Endothelial cell (in vitro differentiated cells): Measurements from ENCODE around the gene ABO. TPM values are rescaled to one million over a fixed set of nuclear protein-coding genes. Genes with fewer than 3 reads are reported as not detected.
"Not testable (repeated sequence)": the region's sequence is repeated elsewhere in the genome, so short reads cannot be mapped to it uniquely, and the experiment has no call there.

ENCODE experiments used
- DNase-seq: peaks from one replicate; pipeline ENCODE4 v3.0.0; 2021; ENCODE audit warnings: low spot score
- H3K27ac Mint-ChIP-seq: one replicate; pipeline ENCODE4 v1.8.0; 2021; ENCODE audit warnings: mixed read lengths, inconsistent platforms; ENCODE audit not compliant: unreplicated experiment
- H3K27me3 Mint-ChIP-seq: one replicate; pipeline ENCODE4 v1.8.0; 2021; ENCODE audit warnings: mild to moderate bottlenecking, moderate library complexity, mixed read lengths, inconsistent platforms; ENCODE audit not compliant: unreplicated experiment
- H3K36me3 Mint-ChIP-seq: one replicate; pipeline ENCODE4 v1.8.0; 2021; ENCODE audit warnings: mild to moderate bottlenecking, low read depth, mixed read lengths, inconsistent platforms; ENCODE audit not compliant: unreplicated experiment
- H3K4me1 Mint-ChIP-seq: one replicate; pipeline ENCODE4 v1.8.0; 2021; ENCODE audit warnings: mild to moderate bottlenecking, mixed read lengths, inconsistent platforms; ENCODE audit not compliant: unreplicated experiment
- H3K4me3 Mint-ChIP-seq: one replicate; pipeline ENCODE4 v1.8.0; 2021; ENCODE audit warnings: mild to moderate bottlenecking, mixed read lengths, inconsistent platforms; ENCODE audit not compliant: unreplicated experiment
- H3K9me3 Mint-ChIP-seq: one replicate; pipeline ENCODE4 v1.8.0; 2021; ENCODE audit warnings: mixed read lengths, inconsistent platforms; ENCODE audit not compliant: unreplicated experiment
- CTCF ChIP-seq: fragments of 200-600 bp; sonication (generic); IDR thresholded peaks from one replicate; pipeline ENCODE4 v1.5.0; 2021; ENCODE audit warnings: antibody characterized with exemption; ENCODE audit not compliant: unreplicated experiment
- total RNA-seq: library from RNA; stranded (reverse); fragmentation: NEBNext Ultra II Directional; extraction: Animal tissue kit (Norgen Biotek cat#: 25700); gene quantifications from one replicate; pipeline ENCODE4 v1.2.1, GENCODE V29; 2021; ENCODE audit not compliant: unreplicated experiment

The ABO gene
- total RNA-seq, 1 donor from 2014 or later: 1.4 TPM

GRCh38 chr9:133208171-133208879 is 66.7 kb downstream of the ABO start:
- H3K27ac Mint-ChIP-seq, DNase-seq: not testable (repeated sequence)

DNA sequence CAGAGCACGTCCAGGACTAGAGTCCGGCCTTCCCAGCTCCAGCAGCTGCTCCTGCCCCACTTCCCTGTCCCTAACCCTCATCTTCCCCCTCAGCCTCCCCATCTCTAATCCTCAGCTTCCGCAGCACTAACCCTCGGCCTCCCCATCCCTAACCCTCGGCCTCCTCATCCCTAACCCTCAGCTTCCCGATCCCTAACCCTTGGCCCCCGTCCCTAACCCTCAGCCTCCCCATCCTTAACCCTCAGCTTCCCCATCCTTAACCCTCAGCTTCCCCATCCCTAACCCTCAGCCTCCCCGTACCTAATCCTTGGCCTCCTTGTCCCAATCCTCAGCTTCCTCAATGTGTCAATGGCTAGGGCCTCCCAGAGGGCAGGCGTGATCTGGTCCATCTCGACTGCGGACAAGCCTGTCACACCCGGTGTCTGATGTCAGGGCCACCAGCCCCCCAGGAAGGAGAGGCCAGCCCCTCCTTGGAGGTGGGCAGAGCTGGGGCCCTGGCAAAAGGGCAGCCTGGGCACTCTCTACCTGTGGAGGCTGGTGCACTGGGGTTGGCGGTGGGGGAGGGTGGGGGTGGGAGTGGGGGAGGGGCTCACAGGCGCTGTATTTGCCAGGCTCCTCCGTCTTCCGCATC is 67.3 kb downstream of the ABO start:
- Mint-ChIP-seq H3K27me3 (peaks cover 12% of the 10 kb centered on the region), H3K9me3 (no peaks in the 10 kb centered on the region), H3K36me3 (no peaks in the 10 kb centered on the region), H3K4me1 (no peaks in the 10 kb centered on the region), H3K4me3 (no peak overlapping the region), H3K27ac (no peak overlapping the region)
- TF ChIP-seq CTCF: no peak
- DNase-seq: no peak

More at GRCh38 chr9:133208171-133208879, 66.7 kb downstream of the ABO start:
- not testable (repeated sequence) for H3K9me3 Mint-ChIP-seq, H3K36me3 Mint-ChIP-seq, H3K4me3 Mint-ChIP-seq, H3K4me1 Mint-ChIP-seq
- peaks cover 11% of the 10 kb centered on the region for H3K27me3 Mint-ChIP-seq

DNA sequence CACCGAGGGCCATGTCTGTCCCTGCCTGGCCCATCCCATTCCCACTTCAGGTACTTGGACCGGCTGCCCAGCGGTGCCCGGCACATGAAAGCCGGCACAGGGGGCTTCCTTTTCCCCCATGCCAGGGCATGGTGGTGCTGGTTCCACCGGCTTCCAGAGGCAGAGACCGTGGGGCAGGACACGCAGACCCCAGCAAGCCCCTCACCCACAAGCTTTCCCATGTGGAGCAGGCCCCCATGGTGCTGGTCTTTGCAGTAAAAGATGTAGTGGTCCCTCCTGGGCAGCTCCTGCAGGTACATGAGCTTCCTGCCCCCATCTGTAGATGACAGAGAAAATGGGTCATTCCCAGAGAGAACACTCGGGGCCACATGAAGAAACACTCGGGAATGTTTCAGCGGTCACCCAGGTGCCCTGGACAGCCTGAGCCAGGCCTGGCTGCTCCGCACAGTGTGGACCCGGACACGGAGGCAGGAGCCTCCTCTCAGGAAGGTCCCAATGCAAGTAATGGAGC is 67.9 kb downstream of the ABO start:
- DNase-seq: no peak
- no peak for TF ChIP-seq CTCF

GRCh38 chr9:133205996-133206931 is 68.7 kb downstream of the ABO start:
- no peak for DNase-seq
- H3K4me1 Mint-ChIP-seq: no peaks in the 10 kb centered on the region
- TF ChIP-seq CTCF: no peak
- no peaks in the 10 kb centered on the region for H3K36me3 Mint-ChIP-seq
- H3K27ac Mint-ChIP-seq: no peak overlapping the region
- no peak overlapping the region for H3K4me3 Mint-ChIP-seq
- H3K27me3 Mint-ChIP-seq: peaks cover 11% of the 10 kb centered on the region
- H3K9me3 Mint-ChIP-seq: no peaks in the 10 kb centered on the region

More for the DNA sequence above, 67.9 kb downstream of the ABO start:
- no peaks in the 10 kb centered on the region for H3K36me3 Mint-ChIP-seq
- H3K4me3 Mint-ChIP-seq: no peak overlapping the region
- H3K27me3 Mint-ChIP-seq: peaks cover 12% of the 10 kb centered on the region
- no peaks in the 10 kb centered on the region for H3K9me3 Mint-ChIP-seq
- H3K27ac Mint-ChIP-seq: no peak overlapping the region
- no peaks in the 10 kb centered on the region for H3K4me1 Mint-ChIP-seq

GRCh38 chr9:133205481-133205887 is 69.5 kb downstream of the ABO start:
- H3K9me3 Mint-ChIP-seq, H3K27me3 Mint-ChIP-seq, DNase-seq, H3K4me3 Mint-ChIP-seq, H3K4me1 Mint-ChIP-seq, H3K36me3 Mint-ChIP-seq, H3K27ac Mint-ChIP-seq: not testable (repeated sequence)

Other genes with a start within 250 kb of the ABO start
- gene GTF3C5, start 244.2 kb downstream of the ABO start, total RNA-seq: 71.7 TPM
- 4.2 TPM for gene CEL, start 213.2 kb downstream of the ABO start, total RNA-seq
- gene RALGDS, start 154.0 kb downstream of the ABO start, total RNA-seq: 80.6 TPM
- gene GBGT1, start 111.3 kb downstream of the ABO start, total RNA-seq: 98.4 TPM
- not detected for gene OBP2B, start 66.0 kb downstream of the ABO start, total RNA-seq
- gene SURF6, start 61.0 kb upstream of the ABO start, total RNA-seq: 21.7 TPM
- gene MED22, start 72.9 kb upstream of the ABO start, total RNA-seq: 32.9 TPM
- gene RPL7A, start 73.0 kb upstream of the ABO start, total RNA-seq: 2,006 TPM
- 36.2 TPM for gene SURF1, start 81.3 kb upstream of the ABO start, total RNA-seq
- 11.9 TPM for gene SURF2, start 81.3 kb upstream of the ABO start, total RNA-seq
- 169 TPM for gene SURF4, start 100.9 kb upstream of the ABO start, total RNA-seq
- gene STKLD1, start 101.2 kb upstream of the ABO start, total RNA-seq: 0.64 TPM
- 30.9 TPM for gene REXO4, start 142.8 kb upstream of the ABO start, total RNA-seq
- gene ADAMTS13, start 147.2 kb upstream of the ABO start, total RNA-seq: 9.1 TPM
- gene CACFD1, start 184.8 kb upstream of the ABO start, total RNA-seq: 34.3 TPM
- gene SLC2A6, start 203.9 kb upstream of the ABO start, total RNA-seq: 32.5 TPM
- not detected for gene MYMK, start 249.8 kb upstream of the ABO start, total RNA-seq